ENCODE results near the gene SYS1. TPM values are rescaled to one million over a fixed set of nuclear protein-coding genes. Genes with fewer than 3 reads are reported as not detected.

The SYS1 gene
- total and polyA plus RNA-seq, 12 donors: 16.0 to 83.2 (median 32.9) TPM

- Histone ChIP-seq H3K9me3 (replicated peaks in 1 of 3) (no peaks in the 10 kb centered on the region), H3K4me3 (peak overlapping the region; percentile 46 to 78 (median 56)), H3K4me1 (replicated peaks in 1 of 2) (peaks cover 17 to 27% of the 10 kb centered on the region in 2 donors), H3K36me3 (replicated peaks in 1 of 2) (peaks cover 0 to 23% of the 10 kb centered on the region in 2 donors), H3K27ac (peak overlapping the region; percentile 84 to 98 (median 91)), H3K27me3 (no peaks in the 10 kb centered on the region)
- TF ChIP-seq CTCF (IDR thresholded peaks at IDR 0.05) (no peak), POLR2A (IDR thresholded peaks at IDR 0.05) (no peak)
- peak in 2 of 7 donors; percentile 13 to 18 for DNase-seq
- 16 to 47% (median 22%) methylated on average over 9 to 23 of the region's 23 CpGs for WGBS, 4 donors
- intact Hi-C loops (cut with DNase I): no loop called here
These were observed 896 bp downstream of the SYS1 start for GRCh38 chr20:45363611-45364492.

- Histone ChIP-seq H3K4me3 (no peak overlapping the region), H3K27ac (no peak overlapping the region), H3K9me3 (replicated peaks in 1 of 3) (no peaks in the 10 kb centered on the region), H3K4me1 (replicated peaks in 1 of 2) (peaks cover 2 to 11% of the 10 kb centered on the region in 2 donors), H3K27me3 (no peaks in the 10 kb centered on the region), H3K36me3 (replicated peaks in 1 of 2) (peaks cover 0 to 23% of the 10 kb centered on the region in 2 donors)
- intact Hi-C loops (cut with DNase I): no loop called here
- peak in 1 of 7 donors; percentile 25 for DNase-seq
- TF ChIP-seq CTCF (IDR thresholded peaks at IDR 0.05) (no peak), POLR2A (IDR thresholded peaks at IDR 0.05) (no peak)
- 84 to 93% (median 86%) methylated on average over 5 of the region's 5 CpGs for WGBS, 4 donors
These were observed 2.6 kb downstream of the SYS1 start for GRCh38 chr20:45365444-45365970.

GRCh38 chr20:45366192-45366591 lies 3.2 kb downstream of the SYS1 start:
- intact Hi-C loops (cut with DNase I): no loop called here
- TF ChIP-seq CTCF (IDR thresholded peaks at IDR 0.05) (no peak), POLR2A (IDR thresholded peaks at IDR 0.05) (no peak)
- H3K36me3 ChIP-seq (replicated peaks in 1 of 2): peaks cover 0 to 23% of the 10 kb centered on the region in 2 donors
- no peak overlapping the region for H3K27ac ChIP-seq
- WGBS, 4 donors: 78 to 95% (median 87%) methylated on average over 1 of the region's 1 CpG
- peaks cover 0 to 11% of the 10 kb centered on the region in 2 donors for H3K4me1 ChIP-seq (replicated peaks in 1 of 2)
- H3K4me3 ChIP-seq: no peak overlapping the region
- no peaks in the 10 kb centered on the region for H3K27me3 ChIP-seq
- DNase-seq: no peak
- H3K9me3 ChIP-seq (replicated peaks in 1 of 3): no peaks in the 10 kb centered on the region

GRCh38 chr20:45366631-45367030 lies 3.7 kb downstream of the SYS1 start:
- no peak overlapping the region for H3K4me3 ChIP-seq
- H3K27ac ChIP-seq: peak overlapping the region in 1 of 5 donors; percentile 29
- H3K36me3 ChIP-seq (replicated peaks in 1 of 2): peaks cover 0 to 23% of the 10 kb centered on the region in 2 donors
- DNase-seq: no peak
- peaks cover 0 to 11% of the 10 kb centered on the region in 2 donors for H3K4me1 ChIP-seq (replicated peaks in 1 of 2)
- TF ChIP-seq POLR2A (IDR thresholded peaks at IDR 0.05) (no peak), CTCF (IDR thresholded peaks at IDR 0.05) (no peak)
- 88 to 95% (median 93%) methylated on average over 11 of the region's 11 CpGs for WGBS, 4 donors
- intact Hi-C loops (cut with DNase I): no loop called here
- no peaks in the 10 kb centered on the region for H3K9me3 ChIP-seq (replicated peaks in 1 of 3)
- H3K27me3 ChIP-seq: no peaks in the 10 kb centered on the region

All from adrenal gland (tissue), 12 donors.